ENCODE measurements around the gene TF.

Gene TF

GRCh38 chr3:133838296-133838789, 92.2 kb downstream of the TF start:
- DNase-seq, result no peak

GRCh38 chr3:133838916-133839800, 93.0 kb downstream of the TF start:
- no peak for DNase-seq

DNA sequence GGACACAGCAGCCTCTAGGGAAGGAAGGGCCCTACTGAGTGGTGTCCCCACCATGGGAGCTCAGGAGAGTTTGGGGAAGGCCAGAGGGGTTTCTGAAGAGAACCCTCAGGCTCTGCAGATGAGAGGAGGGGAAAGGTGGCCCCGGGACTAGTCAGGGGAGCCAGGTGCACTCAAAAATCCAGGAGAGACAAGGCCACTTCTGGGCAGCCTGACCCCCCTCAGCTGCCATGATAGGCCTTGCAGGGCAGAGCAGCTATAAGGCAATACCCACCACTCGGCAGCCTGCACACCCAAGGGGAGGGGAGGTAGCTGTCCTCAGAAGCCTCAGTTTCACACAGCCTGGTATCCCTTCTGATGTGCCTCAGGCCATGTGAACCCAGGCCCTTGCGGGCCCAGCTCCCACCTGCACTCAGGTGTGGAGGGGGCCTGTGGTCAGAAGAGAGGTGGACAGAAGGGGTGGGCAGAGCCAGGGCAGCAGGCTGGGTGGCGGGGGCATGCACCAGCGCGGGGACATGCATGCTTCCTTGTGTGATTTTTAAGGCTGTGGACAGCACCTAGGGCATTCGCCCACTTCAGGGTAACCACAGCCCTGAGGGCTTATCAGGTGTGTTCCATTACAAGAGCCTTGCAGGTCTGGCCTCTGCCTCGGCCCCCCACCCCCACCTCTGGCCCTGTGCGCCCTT, 94.0 kb downstream of the TF start:
- peak; percentile 33 for DNase-seq

GRCh38 chr3:133840767-133841166, 94.6 kb downstream of the TF start:
- no peak for DNase-seq

DNA sequence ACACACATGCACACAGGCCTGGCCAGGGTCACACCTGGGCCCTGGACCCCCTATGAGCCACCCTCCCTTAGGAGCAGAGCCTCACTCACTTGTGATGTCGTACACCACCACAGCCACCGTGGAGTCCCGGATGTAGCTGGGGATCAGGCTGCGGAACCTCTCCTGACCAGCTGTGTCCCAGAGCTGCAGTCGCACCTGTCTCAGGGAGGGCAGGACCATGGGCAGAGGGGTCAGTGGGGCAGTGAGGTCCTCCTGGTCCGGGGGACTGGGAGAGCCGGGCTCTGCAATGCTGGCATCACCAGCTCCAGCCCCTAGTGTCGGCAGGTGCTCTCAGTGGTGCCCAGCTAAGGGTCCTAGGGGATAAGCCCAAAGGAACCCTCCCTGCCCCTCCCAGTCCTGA, 95.0 kb downstream of the TF start:
- no peak for DNase-seq

- no peak for DNase-seq
Measured at GRCh38 chr3:133842158-133842557, 96.0 kb downstream of the TF start.

- DNase-seq, result no peak
Measured at GRCh38 chr3:133843634-133844033, 97.4 kb downstream of the TF start.

DNA sequence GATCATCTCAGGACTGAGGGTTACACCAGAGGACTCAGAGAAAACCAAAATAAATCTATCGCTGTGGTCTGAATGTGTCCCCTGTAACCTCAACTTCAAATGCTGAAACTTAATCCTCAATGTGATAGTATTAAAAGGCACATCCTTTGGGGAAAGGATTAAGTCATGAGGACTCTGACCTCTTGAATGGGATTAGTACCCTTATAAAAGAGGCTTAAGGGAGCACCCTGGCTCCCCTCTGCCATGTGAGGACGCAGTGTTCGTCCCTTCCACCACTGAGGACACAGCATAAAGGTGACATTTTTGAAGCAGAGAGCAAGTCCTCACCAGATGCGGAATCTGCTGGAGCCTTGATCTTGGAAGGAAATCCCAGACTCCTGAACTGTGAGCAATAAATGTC, 98.9 kb downstream of the TF start:
- no peak for DNase-seq
